SK-N-SH (cell line): ENCODE measurements around the gene ACSM5. TPM values are rescaled to one million over a fixed set of nuclear protein-coding genes. Genes with fewer than 3 reads are reported as not detected.

Experiments
- CTCF ChIA-PET: fragments of 300-600, 350-600 bp; formaldehyde crosslinking; extraction: SDS; loops from one replicate; lab custom pipeline; 2021; lab: Yijun Ruan, JAX
- POLR2A ChIA-PET: fragments of 350-600 bp; sonication (Branson Sonifier 250); formaldehyde crosslinking; extraction: SDS; loops from one replicate; lab custom pipeline; 2020; ENCODE audit warnings: antibody characterized with exemption, inconsistent platforms; lab: Yijun Ruan, JAX
- DNase-seq: peaks from one replicate; pipeline ENCODE4 v3.0.0; 2012
- H2AFZ ChIP-seq: fragments of 200-600 bp; sonication (generic); 2 replicates; pipeline ENCODE4 v1.8.1; 2016; ENCODE audit warnings: antibody characterized with exemption, mild to moderate bottlenecking, low read depth
- H3F3A ChIP-seq: fragments of 200-600 bp; sonication (generic); replicated peaks from 2 replicates; pipeline ENCODE3; 2016; ENCODE audit warnings: antibody characterized with exemption, mild to moderate bottlenecking; ENCODE audit not compliant: insufficient read depth
- H3K27ac ChIP-seq, 2 experiments: fragments of 200-500 bp in 1 of 2; fragments of 200-600 bp in 1 of 2; sonication (Bioruptor generic) in 1 of 2; sonication (generic), shearing (Covaris generic) in 1 of 2; 2 replicates each; pipeline versions ENCODE4 v1.5.1 to v1.6.1; 2014 to 2016; ENCODE audit warnings: low read depth in 2 of 2, inconsistent platforms in 1 of 2, low read length in 1 of 2, mild to moderate bottlenecking in 1 of 2, mixed read lengths in 1 of 2
- H3K27me3 ChIP-seq: fragments of 200-600 bp; sonication (generic), shearing (Covaris generic); 2 replicates; pipeline ENCODE4 v1.6.1; 2016; ENCODE audit warnings: mixed run types; ENCODE audit not compliant: insufficient read depth
- H3K36me3 ChIP-seq, 2 experiments: fragments of 200-500 bp in 1 of 2; fragments of 200-600 bp in 1 of 2; sonication (Bioruptor generic) in 1 of 2; sonication (generic) in 1 of 2; replicated peaks in 1 of 2; 2 replicates each; pipeline versions ENCODE3 to v1.5.1; 2014 to 2016; ENCODE audit warnings: low read length in 1 of 2, mild to moderate bottlenecking in 1 of 2; ENCODE audit not compliant: insufficient read depth in 2 of 2, control insufficient read depth in 1 of 2
- H3K4me1 ChIP-seq, 2 experiments: fragments of 200-500 bp in 1 of 2; fragments of 200-600 bp in 1 of 2; sonication (Bioruptor generic) in 1 of 2; sonication (generic), shearing (Covaris generic) in 1 of 2; 2 replicates each; pipeline versions ENCODE4 v1.5.1 to v1.6.1; 2014 to 2016; ENCODE audit warnings: low read depth in 1 of 2, low read length in 1 of 2, mixed run types in 1 of 2; ENCODE audit not compliant: insufficient read depth in 2 of 2, control insufficient read depth in 1 of 2
- H3K4me2 ChIP-seq: fragments of 200-600 bp; sonication (generic), shearing (Covaris generic); 2 replicates; pipeline ENCODE4 v1.6.1; 2017; ENCODE audit warnings: mixed run types
- H3K4me3 ChIP-seq, 2 experiments: fragments of 200-500 bp in 1 of 2; fragments of 200-600 bp in 1 of 2; sonication (Bioruptor generic) in 1 of 2; sonication (generic), shearing (Covaris generic) in 1 of 2; 2 replicates each; pipeline versions ENCODE4 v1.5.1 to v1.8.1; 2014 to 2016; ENCODE audit warnings: low read depth in 2 of 2, inconsistent platforms in 1 of 2, low read length in 1 of 2, mild to moderate bottlenecking in 1 of 2, mixed read lengths in 1 of 2, moderate library complexity in 1 of 2
- H3K79me2 ChIP-seq: fragments of 200-600 bp; sonication (generic); 2 replicates; pipeline ENCODE4 v1.8.1; 2017; ENCODE audit warnings: mild to moderate bottlenecking; ENCODE audit not compliant: insufficient read depth
- H3K9ac ChIP-seq: fragments of 200-600 bp; sonication (generic); 2 replicates; pipeline ENCODE4 v1.6.1; 2017; ENCODE audit warnings: mixed run types
- H3K9me2 ChIP-seq: fragments of 200-600 bp; sonication (generic); 2 replicates; pipeline ENCODE4 v1.6.1; 2017; ENCODE audit warnings: mixed run types
- H3K9me3 ChIP-seq: fragments of 200-600 bp; sonication (generic); 2 replicates; pipeline ENCODE4 v1.6.1; 2017; ENCODE audit warnings: mixed run types, mild to moderate bottlenecking, moderate library complexity
- H4K20me1 ChIP-seq: fragments of 200-600 bp; sonication (generic); 2 replicates; pipeline ENCODE4 v1.6.1; 2017; ENCODE audit warnings: mild to moderate bottlenecking, mixed run types; ENCODE audit not compliant: insufficient read depth
- EZH2phosphoT487 ChIP-seq: fragments of 200-600 bp; sonication (generic); IDR thresholded peaks from 2 replicates; pipeline ENCODE4 v1.6.1; 2017; ENCODE audit warnings: low read depth, mixed run types, mild to moderate bottlenecking, antibody characterized with exemption, moderate library complexity, borderline replicate concordance
- JUND ChIP-seq: IDR thresholded peaks from 2 replicates; pipeline ENCODE4 v1.4.0; 2012
- MEF2A ChIP-seq: IDR thresholded peaks from 2 replicates; pipeline ENCODE4 v1.4.0; 2012; ENCODE audit warnings: low read depth, borderline replicate concordance
- RAD21 ChIP-seq: IDR thresholded peaks from 2 replicates; pipeline ENCODE4 v1.6.1; 2012; ENCODE audit warnings: mild to moderate bottlenecking, low read length
- SMC3 ChIP-seq: IDR thresholded peaks from 2 replicates; pipeline ENCODE4 v1.6.1; 2012; ENCODE audit warnings: low read depth, low read length, improper control_type of control experiment
- WGBS: methylation state at CpG from one replicate; pipeline ENCODE4 v1.1.6; 2017; ENCODE audit warnings: low lambda C conversion rate; 5-methylcytosine and 5-hydroxymethylcytosine counted together
- polyA plus RNA-seq, 3 experiments: library from polyadenylated mRNA; depleted of rRNA; stranded (reverse); fragments of >200 nt; gene quantifications; 2 replicates each; pipeline ENCODE4 v1.2.3, GENCODE V29; 2012
- TF ChIP-seq, protein P1 (sequence below): fragments of 200-600 bp; sonication (generic); IDR thresholded peaks from 2 replicates; pipeline ENCODE4 v1.6.1; 2017; ENCODE audit warnings: antibody characterized with exemption, mild to moderate bottlenecking, moderate library complexity
- TF ChIP-seq, protein P2 (sequence below): IDR thresholded peaks from 2 replicates; pipeline ENCODE4 v1.4.0; 2012; ENCODE audit warnings: low read depth, borderline replicate concordance
- TF ChIP-seq, protein P3 (sequence below): IDR thresholded peaks from 2 replicates; pipeline ENCODE4 v1.4.0; 2012; ENCODE audit warnings: low read depth

Gene ACSM5
- polyA plus RNA-seq, 1 of the 3 experiments (the other 2 are of a cell fraction), result not detected

DNA sequence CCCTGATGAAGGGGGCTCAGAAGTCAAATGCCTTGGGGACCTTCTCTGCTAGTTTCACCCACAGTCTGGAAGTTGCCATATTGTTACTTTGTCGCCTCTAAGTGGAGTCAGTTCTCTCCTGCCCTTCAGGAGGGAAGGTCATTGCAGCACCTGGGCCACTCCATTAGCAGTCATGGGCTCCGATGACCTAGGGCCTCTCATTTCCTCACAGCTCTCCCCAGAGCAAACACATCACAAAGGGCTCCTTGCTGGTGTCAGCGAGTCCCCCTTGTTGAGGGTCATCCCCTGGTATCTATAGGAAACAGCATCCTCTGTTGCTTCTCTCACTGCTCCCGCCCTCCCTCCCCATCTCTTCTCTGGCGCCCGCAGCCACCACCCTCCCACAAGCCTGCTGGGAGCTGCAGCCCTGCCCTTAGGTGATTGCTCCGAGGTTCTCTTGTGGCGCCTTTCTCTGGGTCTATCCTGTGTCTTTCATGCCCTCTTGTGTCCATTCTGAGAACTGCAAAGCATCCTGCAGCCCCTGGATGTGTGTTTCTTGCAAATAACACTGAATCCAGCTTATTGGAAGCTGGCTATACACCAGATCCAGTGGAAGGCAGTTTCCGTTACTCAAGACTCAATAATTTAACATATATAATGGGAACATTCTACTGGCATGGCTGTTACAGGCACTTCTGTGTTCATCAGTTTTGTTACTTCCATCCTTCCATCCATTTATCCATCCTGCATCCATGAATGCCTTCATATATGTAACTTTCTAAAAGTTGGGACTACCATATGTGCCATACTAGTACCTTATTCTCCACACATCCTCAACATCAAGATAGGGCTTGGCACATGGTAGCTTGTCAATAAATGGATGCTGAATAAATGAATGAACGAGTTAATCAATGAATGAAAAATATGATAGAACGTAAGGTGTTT is 26.0 kb upstream of the ACSM5 start:
- H3K27ac ChIP-seq, result no peak overlapping the region
- TF ChIP-seq SMC3 (peak; percentile 62), MEF2A (no peak), RAD21 (peak; percentile 72), JUND (no peak)
- TF ChIP-seq, protein P1, sequence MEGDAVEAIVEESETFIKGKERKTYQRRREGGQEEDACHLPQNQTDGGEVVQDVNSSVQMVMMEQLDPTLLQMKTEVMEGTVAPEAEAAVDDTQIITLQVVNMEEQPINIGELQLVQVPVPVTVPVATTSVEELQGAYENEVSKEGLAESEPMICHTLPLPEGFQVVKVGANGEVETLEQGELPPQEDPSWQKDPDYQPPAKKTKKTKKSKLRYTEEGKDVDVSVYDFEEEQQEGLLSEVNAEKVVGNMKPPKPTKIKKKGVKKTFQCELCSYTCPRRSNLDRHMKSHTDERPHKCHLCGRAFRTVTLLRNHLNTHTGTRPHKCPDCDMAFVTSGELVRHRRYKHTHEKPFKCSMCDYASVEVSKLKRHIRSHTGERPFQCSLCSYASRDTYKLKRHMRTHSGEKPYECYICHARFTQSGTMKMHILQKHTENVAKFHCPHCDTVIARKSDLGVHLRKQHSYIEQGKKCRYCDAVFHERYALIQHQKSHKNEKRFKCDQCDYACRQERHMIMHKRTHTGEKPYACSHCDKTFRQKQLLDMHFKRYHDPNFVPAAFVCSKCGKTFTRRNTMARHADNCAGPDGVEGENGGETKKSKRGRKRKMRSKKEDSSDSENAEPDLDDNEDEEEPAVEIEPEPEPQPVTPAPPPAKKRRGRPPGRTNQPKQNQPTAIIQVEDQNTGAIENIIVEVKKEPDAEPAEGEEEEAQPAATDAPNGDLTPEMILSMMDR, result peak; percentile 79
- ChIA-PET POLR2A (no interaction called here), CTCF (interaction anchor here (0.6 to 10.2 kb wide), 37 partner anchors 10 to 828 kb away, joined by 3 to 184 read pairs (median 4); partner anchors contain the start of genes PDILT and VPS35L)
- no peaks in the 10 kb centered on the region for H3K9me3 ChIP-seq
- H4K20me1 ChIP-seq, result no peaks in the 10 kb centered on the region
- no peak overlapping the region for H2AFZ ChIP-seq
- no peaks in the 10 kb centered on the region; a peak in 1 of 4 replicates for H3K4me1 ChIP-seq
- H3F3A ChIP-seq, result no peaks in the 10 kb centered on the region
- DNase-seq, result peak; percentile 65
- H3K36me3 ChIP-seq, result no peaks in the 10 kb centered on the region
- WGBS, result 15% methylated on average over 10 of the region's 11 CpGs
- no peak overlapping the region; a peak in 1 of 4 replicates for H3K4me3 ChIP-seq
- H3K4me2 ChIP-seq, result no peak overlapping the region
- no peak overlapping the region for H3K9ac ChIP-seq
- no peaks in the 10 kb centered on the region for H3K27me3 ChIP-seq
- no peaks in the 10 kb centered on the region for H3K9me2 ChIP-seq
- no peaks in the 10 kb centered on the region for H3K79me2 ChIP-seq

DNA sequence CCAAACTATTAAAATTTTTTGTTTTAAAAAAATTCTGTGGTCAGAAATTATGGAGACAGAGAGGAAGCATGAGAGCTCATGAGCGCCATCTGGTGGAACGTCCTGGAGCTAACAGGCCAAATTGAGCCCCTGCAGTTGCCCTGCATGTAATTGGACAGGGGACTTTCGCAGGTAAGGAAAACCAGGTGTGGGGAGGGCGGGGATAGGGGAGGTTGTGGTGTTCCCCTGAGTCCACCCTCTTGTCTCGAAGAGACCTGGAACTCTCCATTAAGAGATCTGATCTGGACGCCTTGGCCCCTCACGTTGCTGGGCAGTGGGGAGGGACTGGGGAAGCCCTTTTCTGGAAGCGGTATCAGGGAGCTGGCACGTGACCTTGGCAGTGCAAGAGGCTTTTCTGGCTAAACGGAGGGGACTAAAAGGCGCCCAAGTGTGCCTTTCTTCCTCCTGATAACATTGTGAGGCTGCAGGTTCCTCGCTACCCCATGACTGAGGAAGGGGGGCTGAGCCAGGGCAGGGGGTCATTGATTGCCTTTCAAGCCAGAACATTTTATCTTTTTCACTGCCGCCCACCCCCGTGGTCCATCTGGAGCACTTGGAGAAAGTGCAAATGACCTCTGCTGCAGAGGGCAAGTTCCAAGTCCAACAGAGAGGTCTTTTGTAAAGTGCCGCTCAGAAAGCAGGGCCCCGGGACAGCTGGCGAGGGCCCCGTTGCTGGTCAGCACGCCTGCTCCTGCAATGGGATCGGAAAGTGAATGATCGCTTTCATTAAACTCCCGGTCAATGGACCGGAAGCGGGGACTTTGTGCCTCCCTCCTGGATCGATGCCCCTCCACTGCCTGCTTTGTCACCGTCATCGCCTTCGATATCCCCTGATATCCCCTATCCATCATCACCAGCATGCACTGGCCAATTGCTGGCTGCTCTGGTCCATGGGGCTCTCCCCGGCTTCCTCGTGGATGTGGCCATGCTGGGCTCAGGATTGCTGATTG is 23.2 kb upstream of the ACSM5 start:
- 34% methylated on average over 23 of the region's 30 CpGs for WGBS
- no peaks in the 10 kb centered on the region for H3K27me3 ChIP-seq
- TF ChIP-seq, protein P1, result peak; percentile 84
- TF ChIP-seq, protein P2, sequence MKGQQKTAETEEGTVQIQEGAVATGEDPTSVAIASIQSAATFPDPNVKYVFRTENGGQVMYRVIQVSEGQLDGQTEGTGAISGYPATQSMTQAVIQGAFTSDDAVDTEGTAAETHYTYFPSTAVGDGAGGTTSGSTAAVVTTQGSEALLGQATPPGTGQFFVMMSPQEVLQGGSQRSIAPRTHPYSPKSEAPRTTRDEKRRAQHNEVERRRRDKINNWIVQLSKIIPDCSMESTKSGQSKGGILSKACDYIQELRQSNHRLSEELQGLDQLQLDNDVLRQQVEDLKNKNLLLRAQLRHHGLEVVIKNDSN, result no peak
- TF ChIP-seq EZH2phosphoT487, result no peak
- TF ChIP-seq RAD21, result peak; percentile 54
- TF ChIP-seq SMC3, result peak; percentile 58
- TF ChIP-seq, protein P3, sequence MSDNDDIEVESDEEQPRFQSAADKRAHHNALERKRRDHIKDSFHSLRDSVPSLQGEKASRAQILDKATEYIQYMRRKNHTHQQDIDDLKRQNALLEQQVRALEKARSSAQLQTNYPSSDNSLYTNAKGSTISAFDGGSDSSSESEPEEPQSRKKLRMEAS, result no peak
- TF ChIP-seq, all 33 proteins: peak for 3
- H3K4me2 ChIP-seq, result no peak overlapping the region
- H3K4me1 ChIP-seq, result no peaks in the 10 kb centered on the region; a peak in 1 of 4 replicates
- no peaks in the 10 kb centered on the region for H3K79me2 ChIP-seq
- no peak overlapping the region for H3K27ac ChIP-seq
- H4K20me1 ChIP-seq, result no peaks in the 10 kb centered on the region
- no peaks in the 10 kb centered on the region for H3K9me3 ChIP-seq
- no peak overlapping the region for H2AFZ ChIP-seq
- H3F3A ChIP-seq, result no peaks in the 10 kb centered on the region
- no peak overlapping the region for H3K9ac ChIP-seq
- ChIA-PET CTCF (interaction anchor here (0.5 to 10.2 kb wide), 35 partner anchors 9 to 827 kb away, joined by 3 to 184 read pairs (median 4); partner anchors contain the start of genes ACSM5 and PDILT), POLR2A (interaction anchor here (1.3 kb wide), 1 partner anchor 479 kb away, joined by 4 read pairs; no protein-coding TSS in a partner anchor)
- no peaks in the 10 kb centered on the region for H3K9me2 ChIP-seq
- H3K4me3 ChIP-seq, result no peak overlapping the region
- H3K36me3 ChIP-seq, result no peaks in the 10 kb centered on the region
- DNase-seq, result peak; percentile 61
